Smooth muscle cell (in vitro differentiated cells): ENCODE results near the gene RNF166. TPM values are rescaled to one million over a fixed set of nuclear protein-coding genes. Genes with fewer than 3 reads are reported as not detected.

Source experiments
- DNase-seq: peaks from one replicate; lab custom pipeline; 2025; ENCODE audit not compliant: unreplicated experiment; lab: John Stamatoyannopoulos, UW
- H2AFZ ChIP-seq: fragments of 200-600 bp; sonication (generic); 2 replicates; pipeline ENCODE4 v1.6.0; 2016; ENCODE audit warnings: antibody characterized with exemption, low read depth, mild to moderate bottlenecking
- H3F3A ChIP-seq: fragments of 200-600 bp; sonication (generic); 2 replicates; pipeline ENCODE4 v1.6.0; 2017; ENCODE audit warnings: antibody characterized with exemption, low read depth
- H3K27ac ChIP-seq: fragments of 200-600 bp; sonication (generic); 2 replicates; pipeline ENCODE4 v1.5.1; 2016; ENCODE audit warnings: low read depth, mild to moderate bottlenecking
- H3K27me3 ChIP-seq: fragments of 200-600 bp; sonication (generic); 2 replicates; pipeline ENCODE4 v1.6.1; 2016; ENCODE audit warnings: low read depth, mild to moderate bottlenecking
- H3K36me3 ChIP-seq: fragments of 200-600 bp; sonication (generic); 2 replicates; pipeline ENCODE4 v1.5.1; 2016; ENCODE audit warnings: low read depth
- H3K4me1 ChIP-seq: fragments of 200-600 bp; sonication (generic); 2 replicates; pipeline ENCODE4 v1.5.1; 2016; ENCODE audit warnings: low read depth
- H3K4me2 ChIP-seq: fragments of 200-600 bp; sonication (generic); 2 replicates; pipeline ENCODE4 v1.6.0; 2016; ENCODE audit warnings: mild to moderate bottlenecking
- H3K4me3 ChIP-seq: fragments of 200-600 bp; sonication (generic); 2 replicates; pipeline ENCODE4 v1.5.1; 2016; ENCODE audit warnings: mild to moderate bottlenecking
- H3K79me2 ChIP-seq: fragments of 200-600 bp; sonication (generic); 2 replicates; pipeline ENCODE4 v1.6.0; 2016; ENCODE audit warnings: low read depth, mild to moderate bottlenecking
- H3K9ac ChIP-seq: fragments of 200-600 bp; sonication (generic); 2 replicates; pipeline ENCODE4 v1.6.0; 2016; ENCODE audit warnings: low read depth
- H3K9me3 ChIP-seq: fragments of 200-600 bp; sonication (generic); replicated peaks from 2 replicates; pipeline ENCODE4 v1.5.1; 2016; ENCODE audit warnings: low read depth
- H4K20me1 ChIP-seq: fragments of 200-600 bp; sonication (generic); 2 replicates; pipeline ENCODE4 v1.6.0; 2016; ENCODE audit warnings: low read depth
- WGBS: methylation state at CpG from one replicate; pipeline ENCODE4 v1.1.7; 2016; ENCODE audit warnings: low lambda C conversion rate; 5-methylcytosine and 5-hydroxymethylcytosine counted together
- polyA plus RNA-seq: library from polyadenylated mRNA; unstranded; fragments of >200 nt; fragmentation: Nextera tagmentation; extraction: Ambion mirVana; gene quantifications from 2 replicates; pipeline ENCODE4 v1.2.1, GENCODE V29; 2016
- total RNA-seq: library from RNA; depleted of rRNA; stranded (reverse); fragments of >200 nt; gene quantifications from 2 replicates; pipeline ENCODE4 v1.2.3, GENCODE V29; 2014
- TF ChIP-seq, protein P1 (sequence below): fragments of 200-600 bp; sonication (generic); IDR thresholded peaks from 2 replicates; pipeline ENCODE4 v1.5.1; 2017; ENCODE audit warnings: borderline replicate concordance, mild to moderate bottlenecking, antibody characterized with exemption; ENCODE audit not compliant: insufficient read depth, poor library complexity, severe bottlenecking

Gene RNF166
- total and polyA plus RNA-seq, 2 experiments from 2014 or later, result 10.1 to 17.3 TPM

DNA sequence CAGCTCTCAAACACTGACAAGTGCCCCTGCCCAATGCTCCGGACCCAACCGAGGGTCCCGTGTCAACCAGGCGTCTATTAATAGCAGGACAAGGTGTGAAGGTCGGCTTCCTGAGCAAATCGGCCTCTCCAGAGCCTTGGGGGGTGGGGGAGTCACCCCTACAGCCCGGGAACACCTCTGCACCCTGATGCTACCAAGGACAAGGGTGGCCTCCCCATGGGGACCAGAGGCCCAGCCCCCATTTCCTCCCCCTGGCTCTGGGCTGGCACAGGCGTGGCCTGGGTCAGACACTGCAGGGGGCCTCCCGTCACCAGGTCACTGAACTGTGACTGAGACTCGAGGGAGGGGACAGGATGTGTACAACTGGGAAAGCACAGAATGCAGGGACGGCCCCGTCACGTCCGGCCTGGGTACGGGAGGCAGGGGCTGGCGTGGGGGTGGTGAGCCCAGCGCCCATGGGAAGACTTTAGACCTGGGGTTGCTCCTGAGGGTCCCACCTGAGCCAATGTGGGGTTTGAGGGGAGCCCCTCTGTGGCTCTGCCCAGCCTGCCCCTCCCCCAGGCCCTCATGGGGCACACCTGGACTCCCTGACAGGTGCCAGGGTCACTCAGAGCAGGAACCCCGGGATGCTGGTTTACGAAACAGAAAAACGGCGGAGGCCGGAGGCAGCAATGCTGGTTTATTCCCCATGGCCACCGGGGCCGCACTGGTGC, 54.8 kb downstream of the RNF166 start:
- Histone ChIP-seq H3K9me3 (no peaks in the 10 kb centered on the region), H3F3A (no peaks in the 10 kb centered on the region), H4K20me1 (peaks cover 34% of the 10 kb centered on the region), H3K4me3 (peak overlapping the region; percentile 92), H3K36me3 (no peaks in the 10 kb centered on the region), H3K27me3 (no peaks in the 10 kb centered on the region), H3K4me2 (peak overlapping the region; percentile 99), H3K27ac (peak overlapping the region; percentile 9), H3K9ac (peak overlapping the region; percentile 75), H3K4me1 (peaks cover 5% of the 10 kb centered on the region), H3K79me2 (no peaks in the 10 kb centered on the region), H2AFZ (no peak overlapping the region)
- TF ChIP-seq, protein P1, sequence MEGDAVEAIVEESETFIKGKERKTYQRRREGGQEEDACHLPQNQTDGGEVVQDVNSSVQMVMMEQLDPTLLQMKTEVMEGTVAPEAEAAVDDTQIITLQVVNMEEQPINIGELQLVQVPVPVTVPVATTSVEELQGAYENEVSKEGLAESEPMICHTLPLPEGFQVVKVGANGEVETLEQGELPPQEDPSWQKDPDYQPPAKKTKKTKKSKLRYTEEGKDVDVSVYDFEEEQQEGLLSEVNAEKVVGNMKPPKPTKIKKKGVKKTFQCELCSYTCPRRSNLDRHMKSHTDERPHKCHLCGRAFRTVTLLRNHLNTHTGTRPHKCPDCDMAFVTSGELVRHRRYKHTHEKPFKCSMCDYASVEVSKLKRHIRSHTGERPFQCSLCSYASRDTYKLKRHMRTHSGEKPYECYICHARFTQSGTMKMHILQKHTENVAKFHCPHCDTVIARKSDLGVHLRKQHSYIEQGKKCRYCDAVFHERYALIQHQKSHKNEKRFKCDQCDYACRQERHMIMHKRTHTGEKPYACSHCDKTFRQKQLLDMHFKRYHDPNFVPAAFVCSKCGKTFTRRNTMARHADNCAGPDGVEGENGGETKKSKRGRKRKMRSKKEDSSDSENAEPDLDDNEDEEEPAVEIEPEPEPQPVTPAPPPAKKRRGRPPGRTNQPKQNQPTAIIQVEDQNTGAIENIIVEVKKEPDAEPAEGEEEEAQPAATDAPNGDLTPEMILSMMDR, result no peak
- 53% methylated on average over 24 of the region's 24 CpGs for WGBS
- no peak for DNase-seq

DNA sequence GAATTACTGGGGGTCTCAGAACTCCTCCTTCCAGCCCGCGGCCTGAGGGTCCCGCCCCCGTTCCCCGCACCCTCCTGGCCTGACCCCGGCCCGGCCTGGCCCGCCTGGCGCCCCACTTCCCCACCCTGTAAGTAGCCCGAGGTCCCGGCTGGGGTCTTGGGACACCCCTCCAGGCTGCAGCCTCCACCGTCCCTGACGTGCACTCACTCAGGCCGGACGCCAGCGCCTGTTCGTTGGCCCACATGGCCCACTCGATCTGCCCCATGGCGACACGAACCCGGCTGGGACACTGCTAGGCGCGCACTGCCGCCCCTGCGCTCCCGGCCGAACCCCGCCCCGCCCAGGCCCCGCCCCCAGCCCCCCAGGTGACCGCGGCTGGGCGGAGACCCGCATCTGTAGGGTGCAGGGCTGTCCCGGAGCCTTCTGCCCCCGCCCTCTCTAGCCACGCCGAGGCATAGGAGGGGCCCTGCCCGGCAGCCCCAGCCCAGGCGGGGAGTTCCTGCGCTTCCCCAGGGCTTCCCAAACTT, 55.4 kb downstream of the RNF166 start, which contains the start of gene CYBA:
TSS of gene CYBA (minus strand) at position 305 of the 527 bp plus-strand sequence. CDS start at position 265, 40 bp downstream.
- no peaks in the 10 kb centered on the region for H3F3A ChIP-seq
- H3K27me3 ChIP-seq, result no peaks in the 10 kb centered on the region
- peaks cover 5% of the 10 kb centered on the region for H3K4me1 ChIP-seq
- TF ChIP-seq, protein P1, result no peak
- H3K9ac ChIP-seq, result peak within 1 kb of the TSS; percentile 75
- 0% methylated on average over 19 of the region's 41 CpGs for WGBS
- DNase-seq, result peak; percentile 55
- H3K36me3 ChIP-seq, result no peaks in the 10 kb centered on the region
- H3K4me3 ChIP-seq, result peak within 1 kb of the TSS; percentile 92
- peak within 1 kb of the TSS; percentile 9 for H3K27ac ChIP-seq
- peak within 1 kb of the TSS; percentile 99 for H3K4me2 ChIP-seq
- no peaks in the 10 kb centered on the region for H3K9me3 ChIP-seq
- peaks cover 29% of the 10 kb centered on the region for H4K20me1 ChIP-seq
- no peaks in the 10 kb centered on the region for H3K79me2 ChIP-seq
- H2AFZ ChIP-seq, result no peak within 1 kb of the TSS

DNA sequence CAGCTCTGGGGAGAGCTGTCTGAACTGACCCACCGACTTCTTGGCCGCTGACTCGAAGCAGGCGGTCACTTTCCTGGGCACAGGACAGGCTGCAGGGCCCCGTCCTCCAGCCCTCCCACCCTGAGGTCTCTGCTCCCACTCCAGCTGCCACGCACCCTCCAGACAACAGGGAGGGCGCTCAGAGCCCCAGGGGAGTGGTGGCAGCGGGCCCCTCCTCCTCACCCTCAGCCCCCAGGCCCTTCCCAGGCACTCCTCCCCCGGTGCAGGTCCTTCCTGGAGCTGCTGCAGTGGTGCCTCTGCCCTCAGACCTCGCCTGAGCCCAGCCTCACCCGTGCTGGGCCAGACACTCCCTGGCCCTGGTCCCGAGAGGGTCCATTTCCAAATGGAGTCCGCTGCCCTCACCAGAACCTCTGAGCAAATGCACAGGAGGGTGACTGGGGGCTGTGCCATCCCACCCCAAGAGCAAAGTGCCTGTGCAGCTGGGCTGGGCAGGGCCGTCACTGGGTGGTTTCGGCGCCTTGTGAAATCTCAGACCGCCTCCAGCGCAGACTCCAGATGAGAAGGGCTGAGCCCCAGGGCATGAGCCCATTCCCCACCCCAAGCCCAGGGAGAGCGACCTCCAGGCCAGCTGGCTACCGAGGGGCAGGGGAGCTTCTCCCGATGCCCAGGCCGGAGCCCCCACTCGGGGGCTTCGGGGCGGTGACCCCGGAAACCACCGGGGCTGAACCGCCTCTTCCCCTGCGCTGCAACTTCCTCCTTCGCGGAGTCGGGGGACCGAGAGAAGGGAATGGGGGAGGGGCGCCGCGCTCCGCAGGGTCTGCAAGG, 56.1 kb downstream of the RNF166 start:
- Histone ChIP-seq H3K4me3 (peak overlapping the region; percentile 92), H3K4me2 (peak overlapping the region; percentile 99), H3K4me1 (peaks cover 5% of the 10 kb centered on the region), H3K9ac (peak overlapping the region; percentile 75), H3K27me3 (no peaks in the 10 kb centered on the region), H2AFZ (no peak overlapping the region), H3K79me2 (no peaks in the 10 kb centered on the region), H3K36me3 (no peaks in the 10 kb centered on the region), H3K9me3 (no peaks in the 10 kb centered on the region), H3F3A (no peaks in the 10 kb centered on the region), H3K27ac (no peak overlapping the region), H4K20me1 (peaks cover 35% of the 10 kb centered on the region)
- peak; percentile 36 for DNase-seq
- TF ChIP-seq, protein P1, result no peak
- WGBS, result 19% methylated on average over 26 of the region's 37 CpGs
